Subcutaneous abdominal adipose tissue (tissue), 5 donors: ENCODE measurements around the gene SH3YL1.
"Not testable (repeated sequence)": the region's sequence is repeated elsewhere in the genome, so short reads cannot be mapped to it uniquely, and the experiment has no call there.

ENCODE experiments used
- H3K27ac ChIP-seq: one replicate; pipeline ENCODE4 v1.7.0; 2013; ENCODE audit warnings: low read depth, mild to moderate bottlenecking, inconsistent platforms, low read length, moderate library complexity
- H3K27me3 ChIP-seq, 5 donors: one replicate each; pipeline ENCODE4 v1.7.0; 2013; ENCODE audit warnings: low read length in 5 of 5, inconsistent platforms in 1 of 5; ENCODE audit not compliant: control insufficient read depth in 5 of 5, insufficient read depth in 4 of 5
- H3K36me3 ChIP-seq, 5 donors: one replicate each; pipeline ENCODE4 v1.7.0; 2013; ENCODE audit warnings: low read length in 5 of 5; ENCODE audit not compliant: control insufficient read depth in 5 of 5, insufficient read depth in 5 of 5
- H3K4me1 ChIP-seq, 5 donors: one replicate each; pipeline ENCODE4 v1.7.0; 2013; ENCODE audit warnings: low read length in 5 of 5, mild to moderate bottlenecking in 3 of 5, moderate library complexity in 1 of 5; ENCODE audit not compliant: control insufficient read depth in 5 of 5, insufficient read depth in 5 of 5
- H3K4me3 ChIP-seq, 5 donors: one replicate each; pipeline ENCODE4 v1.7.0; 2013; ENCODE audit warnings: low read length in 5 of 5, low read depth in 1 of 5
- H3K9ac ChIP-seq, 5 donors: one replicate each; pipeline ENCODE4 v1.7.0; 2013; ENCODE audit warnings: low read length in 5 of 5, mild to moderate bottlenecking in 4 of 5, moderate library complexity in 3 of 5
- H3K9me3 ChIP-seq, 5 donors: one replicate each; pipeline ENCODE4 v1.7.0; 2013; ENCODE audit warnings: low read length in 5 of 5; ENCODE audit not compliant: control insufficient read depth in 5 of 5
- donor health status: healthy.
- donor health status: healthy.
- donor health status: healthy.
- donor health status: healthy.
- donor health status: healthy.

SH3YL1 gene

DNA sequence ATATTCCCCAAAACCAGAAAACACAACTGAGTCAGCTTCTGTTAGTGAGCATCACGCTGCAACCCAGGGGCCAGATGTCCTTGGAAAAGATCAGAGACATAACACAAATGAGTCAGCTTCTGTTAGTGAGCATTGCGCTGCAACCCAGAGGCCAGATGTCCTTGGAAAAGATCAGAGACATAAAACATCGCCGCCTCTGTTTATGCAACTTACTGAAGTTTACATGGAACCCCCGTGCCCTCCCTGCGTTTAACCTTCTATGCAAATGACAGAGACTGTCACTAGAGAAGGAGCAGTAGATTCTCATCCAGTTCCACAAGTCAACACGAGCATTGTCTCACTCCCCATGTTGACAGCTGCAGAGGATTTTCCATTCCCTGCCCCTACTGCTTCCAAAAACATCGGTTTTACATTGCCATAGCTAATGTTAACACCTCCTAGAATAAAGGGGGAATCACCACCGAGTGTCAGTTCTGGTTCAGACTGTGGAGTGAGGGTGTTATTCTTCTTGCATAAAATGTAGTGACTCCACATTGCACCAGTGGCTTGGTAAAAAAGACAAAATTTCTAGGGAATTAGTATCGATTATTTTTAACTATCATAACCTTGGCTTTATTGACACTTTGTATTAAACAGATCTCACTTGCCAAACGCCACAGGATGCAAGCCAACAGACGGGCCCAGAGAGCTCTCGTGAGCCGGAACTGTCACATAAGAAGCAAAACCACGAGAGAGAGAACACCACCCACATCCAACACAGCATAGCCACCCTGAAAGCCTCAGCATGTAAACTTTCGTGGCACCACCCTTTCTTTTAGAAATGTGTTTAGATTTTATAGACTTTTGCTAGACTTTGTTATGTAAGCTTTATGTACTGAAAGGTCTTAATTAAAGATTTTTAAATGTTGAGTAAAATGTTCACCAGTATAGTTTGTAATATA lies 87.7 kb downstream of the SH3YL1 start:
- H3K36me3 ChIP-seq = no peaks in the 10 kb centered on the region
- no peak overlapping the region for H3K27ac ChIP-seq
- no peaks in the 10 kb centered on the region for H3K9me3 ChIP-seq
- H3K4me1 ChIP-seq = no peaks in the 10 kb centered on the region
- H3K9ac ChIP-seq = no peak overlapping the region
- no peak overlapping the region for H3K4me3 ChIP-seq
- H3K27me3 ChIP-seq = peaks cover 0 to 5% (median 4%) of the 10 kb centered on the region in 5 donors

DNA sequence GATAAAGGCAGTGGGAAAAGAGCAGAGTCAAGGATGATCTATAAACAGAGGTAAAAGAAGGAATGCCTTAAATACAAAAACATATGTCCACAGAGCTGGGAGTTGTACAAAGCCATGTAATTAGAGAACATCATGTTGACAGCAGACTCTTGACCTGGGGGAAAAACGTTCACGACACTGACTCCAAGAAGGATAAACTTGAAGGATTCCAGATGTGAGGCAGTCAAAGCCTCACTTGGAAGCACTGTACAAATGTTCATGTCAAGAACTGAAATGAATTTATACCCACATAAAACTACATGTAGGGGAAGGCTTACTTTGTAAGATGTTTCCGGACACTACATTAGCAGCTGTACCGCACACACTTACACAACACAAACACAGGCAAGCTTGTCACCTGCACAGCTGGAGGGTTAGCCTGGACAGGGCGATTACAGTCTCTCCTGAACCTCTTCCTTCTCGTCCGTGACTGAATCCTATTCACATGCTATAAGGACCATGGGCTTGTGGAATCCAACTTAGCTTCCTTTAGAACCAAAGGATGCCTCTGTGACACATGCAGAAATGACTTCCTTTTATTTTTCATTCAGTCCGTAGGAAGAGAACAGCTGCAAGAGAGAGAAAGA lies 88.6 kb downstream of the SH3YL1 start:
- H3K9me3 ChIP-seq = no peaks in the 10 kb centered on the region
- no peaks in the 10 kb centered on the region for H3K36me3 ChIP-seq
- no peak overlapping the region for H3K4me3 ChIP-seq
- H3K9ac ChIP-seq = no peak overlapping the region
- no peak overlapping the region for H3K27ac ChIP-seq
- H3K27me3 ChIP-seq = peaks cover 0 to 5% (median 2%) of the 10 kb centered on the region in 5 donors
- no peaks in the 10 kb centered on the region for H3K4me1 ChIP-seq

DNA sequence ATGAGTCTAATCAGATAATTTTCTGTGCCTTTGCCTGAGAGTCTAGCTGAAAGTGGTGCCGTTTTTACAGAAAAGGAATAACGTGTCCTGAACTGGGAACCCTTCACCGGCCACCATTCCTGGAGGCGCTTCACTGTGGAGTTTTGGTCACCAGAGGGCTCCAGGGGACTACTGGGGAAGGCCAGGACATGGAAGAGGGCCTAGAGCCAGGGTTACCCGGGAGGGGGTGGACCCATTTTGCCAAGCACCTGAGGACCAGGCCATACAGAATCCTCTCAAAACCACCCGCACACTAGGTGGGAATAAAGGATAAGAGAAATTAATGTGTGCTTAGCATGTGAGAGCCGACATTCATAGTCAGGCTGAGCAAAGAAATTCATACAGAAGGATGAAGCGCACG lies 91.7 kb downstream of the SH3YL1 start:
- not testable (repeated sequence) for H3K4me3 ChIP-seq, H3K27ac ChIP-seq, H3K9ac ChIP-seq, H3K27me3 ChIP-seq, H3K9me3 ChIP-seq, H3K4me1 ChIP-seq, H3K36me3 ChIP-seq

DNA sequence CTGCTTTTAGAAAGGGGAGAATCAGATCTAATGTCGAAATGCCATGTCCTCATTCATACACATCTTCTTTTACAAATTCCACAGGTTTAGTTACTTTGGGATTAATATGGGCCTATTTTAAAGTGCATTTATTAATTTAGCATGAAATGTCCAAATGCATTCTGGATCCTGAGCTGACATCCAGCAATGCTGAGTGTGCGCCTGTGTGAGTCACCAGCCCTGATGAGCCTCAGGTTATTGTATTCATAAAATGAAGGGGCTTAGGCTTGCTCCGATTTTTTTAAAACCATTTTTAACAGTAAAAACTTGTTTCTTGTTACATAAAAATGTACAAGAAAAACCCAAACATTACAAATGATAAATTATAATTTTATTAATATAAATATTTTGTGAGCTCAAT lies 94.1 kb downstream of the SH3YL1 start:
- Histone ChIP-seq H3K27ac (no peak overlapping the region), H3K27me3 (peaks cover 0 to 2% (median 0%) of the 10 kb centered on the region in 5 donors), H3K4me3 (no peak overlapping the region), H3K9me3 (no peaks in the 10 kb centered on the region), H3K4me1 (no peaks in the 10 kb centered on the region), H3K36me3 (no peaks in the 10 kb centered on the region), H3K9ac (no peak overlapping the region)
